Caco-2 (cell line): ENCODE data around the gene PSMB8. TPM values are rescaled to one million over a fixed set of nuclear protein-coding genes. Genes with fewer than 3 reads are reported as not detected.

Experiments used
- BruUV-seq: library from RNA; stranded (reverse); fragments of 400-500 nt; replicated peaks from 2 replicates; lab custom pipeline; 2021; lab: Mats Ljungman, UMichigan
- CTCF ChIA-PET: fragments of 300-600 bp; sonication (Branson Sonifier 250); formaldehyde crosslinking; loops from one replicate; lab custom pipeline; 2022; ENCODE audit warnings: antibody characterized with exemption; lab: Charles Lee
- POLR2A ChIA-PET: fragments of 300-600 bp; sonication (Branson Sonifier 250); formaldehyde crosslinking; loops from one replicate; lab custom pipeline; 2022; ENCODE audit warnings: antibody characterized with exemption; lab: Charles Lee
- DNase-seq, 2 experiments: peaks; one replicate each; pipeline versions ENCODE4 v3.0.0 to v3.0.0-alpha.2; 2020 to 2022
- H3K27me3 ChIP-seq: replicated peaks from 2 replicates; pipeline ENCODE4 v1.6.0; 2011; ENCODE audit warnings: low read length; ENCODE audit not compliant: control insufficient read depth, insufficient read depth
- H3K36me3 ChIP-seq: 2 replicates; pipeline ENCODE4 v1.5.1; 2011; ENCODE audit warnings: low read length; ENCODE audit not compliant: control insufficient read depth, insufficient read depth
- H3K4me1 ChIP-seq: fragments of 250-450 bp; sonication (Bioruptor Pico); 2 replicates; pipeline ENCODE4 v1.5.1; 2020; ENCODE audit warnings: mild to moderate bottlenecking
- H3K4me3 ChIP-seq: 2 replicates; pipeline ENCODE4 v1.5.1; 2011; ENCODE audit warnings: low read depth, mild to moderate bottlenecking, control low read depth, low read length
- H3K9me3 ChIP-seq: fragments of 250-450 bp; sonication (Bioruptor Pico); 2 replicates; pipeline ENCODE4 v1.5.1; 2020; ENCODE audit warnings: mild to moderate bottlenecking, moderate library complexity
- H3K27ac Mint-ChIP-seq: one replicate; pipeline ENCODE4 v1.8.0; 2022; ENCODE audit warnings: mixed read lengths; ENCODE audit not compliant: unreplicated experiment
- H3K27me3 Mint-ChIP-seq: one replicate; pipeline ENCODE4 v1.8.0; 2022; ENCODE audit warnings: mixed read lengths; ENCODE audit not compliant: insufficient read depth, unreplicated experiment
- H3K36me3 Mint-ChIP-seq: one replicate; pipeline ENCODE4 v1.8.0; 2022; ENCODE audit warnings: mild to moderate bottlenecking, mixed read lengths; ENCODE audit not compliant: insufficient read depth, unreplicated experiment
- H3K4me1 Mint-ChIP-seq: one replicate; pipeline ENCODE4 v1.8.0; 2022; ENCODE audit warnings: low read depth, mixed read lengths; ENCODE audit not compliant: unreplicated experiment
- H3K4me3 Mint-ChIP-seq: one replicate; pipeline ENCODE4 v1.8.0; 2022; ENCODE audit warnings: mild to moderate bottlenecking, moderate library complexity, mixed read lengths; ENCODE audit not compliant: unreplicated experiment
- H3K9me3 Mint-ChIP-seq: one replicate; pipeline ENCODE4 v1.8.0; 2022; ENCODE audit warnings: mixed read lengths; ENCODE audit not compliant: unreplicated experiment
- intact Hi-C: fragments of 100-400 bp; cut with micrococcal nuclease; formaldehyde crosslinking; loops from one replicate; pipeline ENCODE4 v1.10.0; 2022; ENCODE audit not compliant: unreplicated experiment
- total RNA-seq: library from RNA; stranded (reverse); gene quantifications from 2 replicates; pipeline ENCODE4 v1.2.3, GENCODE V29; 2022
- TF ChIP-seq, protein P1 (sequence below), 2 experiments: fragments of 200-600 bp in 1 of 2; IDR thresholded peaks; 1 replicate in 1 of 2; 2 replicates in 1 of 2; pipeline versions ENCODE4 v1.5.1 to v1.8.0; 2011 to 2022; ENCODE audit warnings: antibody characterized with exemption in 1 of 2, control low read depth in 1 of 2, inconsistent platforms in 1 of 2, low read depth in 1 of 2, low read length in 1 of 2, mild to moderate bottlenecking in 1 of 2, moderate library complexity in 1 of 2; ENCODE audit not compliant: insufficient read depth in 1 of 2, severe bottlenecking in 1 of 2, unreplicated experiment in 1 of 2

Gene PSMB8
- total RNA-seq, 1 experiment from 2014 or later, result 3.7 TPM

- BruUV-seq, result no TSS peak
- H3K36me3 ChIP-seq, result no peaks in the 10 kb centered on the region
- H3K27me3 Mint-ChIP-seq, result peaks cover 26% of the 10 kb centered on the region
- H3K27me3 ChIP-seq, result peaks cover 1% of the 10 kb centered on the region
- H3K4me3 Mint-ChIP-seq, result peak overlapping the region; percentile 88
- H3K9me3 ChIP-seq, result no peaks in the 10 kb centered on the region
- no peak overlapping the region for H3K27ac Mint-ChIP-seq
- H3K36me3 Mint-ChIP-seq, result peaks cover 5% of the 10 kb centered on the region
- TF ChIP-seq, protein P1, sequence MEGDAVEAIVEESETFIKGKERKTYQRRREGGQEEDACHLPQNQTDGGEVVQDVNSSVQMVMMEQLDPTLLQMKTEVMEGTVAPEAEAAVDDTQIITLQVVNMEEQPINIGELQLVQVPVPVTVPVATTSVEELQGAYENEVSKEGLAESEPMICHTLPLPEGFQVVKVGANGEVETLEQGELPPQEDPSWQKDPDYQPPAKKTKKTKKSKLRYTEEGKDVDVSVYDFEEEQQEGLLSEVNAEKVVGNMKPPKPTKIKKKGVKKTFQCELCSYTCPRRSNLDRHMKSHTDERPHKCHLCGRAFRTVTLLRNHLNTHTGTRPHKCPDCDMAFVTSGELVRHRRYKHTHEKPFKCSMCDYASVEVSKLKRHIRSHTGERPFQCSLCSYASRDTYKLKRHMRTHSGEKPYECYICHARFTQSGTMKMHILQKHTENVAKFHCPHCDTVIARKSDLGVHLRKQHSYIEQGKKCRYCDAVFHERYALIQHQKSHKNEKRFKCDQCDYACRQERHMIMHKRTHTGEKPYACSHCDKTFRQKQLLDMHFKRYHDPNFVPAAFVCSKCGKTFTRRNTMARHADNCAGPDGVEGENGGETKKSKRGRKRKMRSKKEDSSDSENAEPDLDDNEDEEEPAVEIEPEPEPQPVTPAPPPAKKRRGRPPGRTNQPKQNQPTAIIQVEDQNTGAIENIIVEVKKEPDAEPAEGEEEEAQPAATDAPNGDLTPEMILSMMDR (IDR thresholded peaks at IDR 0.05; ENCODE audit: insufficient read depth in 1 of 2, low read depth in 1 of 2, low read length in 1 of 2, severe bottlenecking in 1 of 2, unreplicated experiment in 1 of 2), result no peak
- peaks cover 6% of the 10 kb centered on the region; the same call in 1 of the 2 replicates for H3K4me1 ChIP-seq
- H3K9me3 Mint-ChIP-seq, result no peaks in the 10 kb centered on the region
- intact Hi-C loops, result loop anchor here (1.0 kb wide), 2 partner anchors 10 to 16 kb away; partner anchors contain the start of genes PSMB8 and TAP2
- DNase-seq, result no peak
- H3K4me1 Mint-ChIP-seq, result peaks cover 16% of the 10 kb centered on the region
- ChIA-PET CTCF (interaction anchor here (1.2 to 3.6 kb wide), 4 partner anchors 10 to 29 kb away, joined by 5 to 79 read pairs (median 18); partner anchors contain the start of genes PSMB8 and TAP2), POLR2A (interaction anchor here (2.2 kb wide), 1 partner anchor 117 kb away, joined by 17 read pairs; no protein-coding TSS in a partner anchor)
- H3K4me3 ChIP-seq, result peak overlapping the region; percentile 46
Measured at GRCh38 chr6:32854376-32855178, 10.7 kb upstream of the PSMB8 start.

GRCh38 chr6:32853541-32854375 lies 9.9 kb upstream of the PSMB8 start, which contains the start of the genes PSMB9 and TAP1:
PSMB9 (plus strand) TSS chr6:32854192; CDS start chr6:32854230, 38 bp downstream.
TAP1 (minus strand) TSS chr6:32853704; CDS start chr6:32853636, 68 bp downstream.
- TF ChIP-seq, protein P1 (IDR thresholded peaks at IDR 0.05; ENCODE audit: insufficient read depth in 1 of 2, low read depth in 1 of 2, low read length in 1 of 2, severe bottlenecking in 1 of 2, unreplicated experiment in 1 of 2), result peak; percentile 65 to 85
- H3K27ac Mint-ChIP-seq, result peak within 1 kb of the TSS; percentile 73
- H3K36me3 ChIP-seq, result no peaks in the 10 kb centered on the region
- no peaks in the 10 kb centered on the region for H3K9me3 Mint-ChIP-seq
- peak within 1 kb of the TSS; percentile 88 for H3K4me3 Mint-ChIP-seq
- BruUV-seq, result no TSS peak
- H3K4me3 ChIP-seq, result peak within 1 kb of the TSS; percentile 46
- peaks cover 5% of the 10 kb centered on the region for H3K36me3 Mint-ChIP-seq
- ChIA-PET POLR2A (interaction anchor here (0.5 to 2.2 kb wide), 6 partner anchors 15 to 491 kb away, joined by 3 to 17 read pairs (median 4); partner anchors contain the start of genes HLA-DQB2 and TAP2), CTCF (interaction anchor here (0.6 to 3.6 kb wide), 10 partner anchors 8 to 723 kb away, joined by 3 to 79 read pairs (median 4); partner anchors contain the start of genes PSMB8 and TAP2)
- intact Hi-C loops, result loop anchor here (1.0 kb wide), 2 partner anchors 9 to 15 kb away; partner anchors contain the start of genes PSMB8 and TAP2
- H3K27me3 ChIP-seq, result peaks cover 1% of the 10 kb centered on the region
- peaks cover 6% of the 10 kb centered on the region; the same call in 1 of the 2 replicates for H3K4me1 ChIP-seq
- peak; percentile 84 to 90 for DNase-seq
- H3K9me3 ChIP-seq, result no peaks in the 10 kb centered on the region
- peaks cover 16% of the 10 kb centered on the region for H3K4me1 Mint-ChIP-seq
- H3K27me3 Mint-ChIP-seq, result peaks cover 26% of the 10 kb centered on the region
